Spleen (tissue), 7 donors: Measurements from ENCODE around the gene MATN1.

Source experiments
- CTCF ChIP-seq, 11 experiments: fragments of 200-600 bp in 7 of 11; fragments of 450-650 bp in 4 of 11; sonication (generic) in 4 of 11; IDR thresholded peaks in 8 of 11; conservative IDR thresholded peaks in 3 of 11; 1 replicate in 7 of 11; 2 replicates in 4 of 11; pipeline versions ENCODE4 v1.4.0 to v1.8.0; 2016 to 2021; ENCODE audit warnings: antibody characterized with exemption in 11 of 11, inconsistent platforms in 4 of 11, mild to moderate bottlenecking in 1 of 11
- POLR2A ChIP-seq, 3 donors: fragments of 450-650 bp; IDR thresholded peaks; one replicate each; pipeline ENCODE4 v1.5.1; 2017; ENCODE audit warnings: antibody characterized with exemption in 3 of 3, mild to moderate bottlenecking in 1 of 3
- donor health status: DM: no; HTN: no; CAD: no; lungs with moderate emphysema.
- donor health status: DM: no; HTN: no; CAD: no.
- donor health status: DM: no; HTN: no; CAD: no.

GRCh38 chr1:30675289-30675688 lies 48.1 kb downstream of the MATN1 start:
- no peak for TF ChIP-seq CTCF (IDR thresholded peaks at IDR 0.05 in 8 of 11, conservative IDR thresholded peaks at IDR 0.05 in 3 of 11)
- no peak for TF ChIP-seq POLR2A (IDR thresholded peaks at IDR 0.05)
